Measurements from ENCODE around the gene SLC38A5. TPM values are rescaled to one million over a fixed set of nuclear protein-coding genes. Genes with fewer than 3 reads are reported as not detected.

SLC38A5 gene
- total and polyA plus RNA-seq, 9 of the 15 experiments (the other 6 are each of a cell fraction or from before 2014, with no cell fraction given) = 9.3 to 228 (median 142) TPM

DNA sequence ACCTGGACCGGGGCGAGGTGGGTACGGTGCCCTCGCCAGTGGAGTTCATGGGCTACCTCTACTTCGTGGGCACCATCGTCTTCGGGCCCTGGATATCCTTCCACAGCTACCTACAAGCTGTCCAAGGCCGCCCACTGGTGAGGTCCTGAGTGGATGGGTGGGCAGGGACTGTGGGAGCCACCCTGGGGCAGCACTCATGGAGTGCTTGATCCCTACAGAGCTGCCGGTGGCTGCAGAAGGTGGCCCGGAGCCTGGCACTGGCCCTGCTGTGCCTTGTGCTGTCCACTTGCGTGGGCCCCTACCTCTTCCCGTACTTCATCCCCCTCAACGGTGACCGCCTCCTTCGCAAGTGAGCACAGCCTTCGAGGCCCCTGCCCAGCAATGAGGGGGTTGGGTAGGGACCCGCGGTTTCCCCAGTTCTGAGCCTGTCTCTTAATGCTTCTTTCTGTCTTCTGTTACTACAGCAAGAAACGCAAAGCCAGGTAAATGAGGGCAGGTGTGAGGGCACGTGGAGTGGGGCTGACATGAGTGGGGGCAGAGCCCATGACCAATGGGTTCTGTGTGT is 42.4 kb upstream of the SLC38A5 start:
- Histone ChIP-seq H3K9ac (ENCODE audit: insufficient read depth in 1 of 2, low read depth in 2 of 2, low read length in 2 of 2) (no peak overlapping the region), H4K20me1 (replicated peaks; ENCODE audit: control insufficient read depth, insufficient read depth, low read length) (no peaks in the 10 kb centered on the region), H3K4me1 (replicated peaks in 1 of 2; ENCODE audit: control insufficient read depth in 2 of 2, insufficient read depth in 2 of 2, low read length in 2 of 2) (peaks cover 17 to 47% of the 10 kb centered on the region in 2 experiments; a peak in 4 of 5 replicates), H3K36me3 (ENCODE audit: control insufficient read depth, insufficient read depth, low read length) (no peaks in the 10 kb centered on the region; the same call in 2 of the 3 replicates), H3K27ac (ENCODE audit: extremely low read depth, low read depth, low read length) (no peak overlapping the region), H2AFZ (ENCODE audit: low read depth, low read length) (no peak overlapping the region), H3K27me3 (ENCODE audit: control insufficient read depth in 2 of 2, insufficient read depth in 2 of 2, low read length in 2 of 2) (no peaks in the 10 kb centered on the region), H3K4me2 (ENCODE audit: insufficient read depth, low read length) (no peak overlapping the region), H3K9me1 (ENCODE audit: control insufficient read depth, insufficient read depth, low read length) (peaks cover 4% of the 10 kb centered on the region), H3K9me3 (replicated peaks; ENCODE audit: control insufficient read depth, insufficient read depth, low read depth, low read length) (no peaks in the 10 kb centered on the region), H3K4me3 (no peak overlapping the region), H3K79me2 (ENCODE audit: control insufficient read depth, insufficient read depth, low read length) (peaks cover 5% of the 10 kb centered on the region; the same call in 2 of the 3 replicates)
- in situ Hi-C loops (cut with MboI) (no loop called here), intact Hi-C loops (cut with micrococcal nuclease) (no loop called here)
- no peak for DNase-seq (ENCODE audit: extremely low read depth in 1 of 4, low spot score in 3 of 4)
- CTCF ChIA-PET (ENCODE audit: low intra/inter-chr PET ratio) = no interaction called here
- no peak for TF ChIP-seq KLF13 (tag; IDR thresholded peaks at IDR 0.05; ENCODE audit: borderline replicate concordance, low read depth)
- no peak for TF ChIP-seq ZNF263 (CRISPR knock-in tag; IDR thresholded peaks at IDR 0.05; ENCODE audit: borderline replicate concordance)
- TF ChIP-seq, protein P1, sequence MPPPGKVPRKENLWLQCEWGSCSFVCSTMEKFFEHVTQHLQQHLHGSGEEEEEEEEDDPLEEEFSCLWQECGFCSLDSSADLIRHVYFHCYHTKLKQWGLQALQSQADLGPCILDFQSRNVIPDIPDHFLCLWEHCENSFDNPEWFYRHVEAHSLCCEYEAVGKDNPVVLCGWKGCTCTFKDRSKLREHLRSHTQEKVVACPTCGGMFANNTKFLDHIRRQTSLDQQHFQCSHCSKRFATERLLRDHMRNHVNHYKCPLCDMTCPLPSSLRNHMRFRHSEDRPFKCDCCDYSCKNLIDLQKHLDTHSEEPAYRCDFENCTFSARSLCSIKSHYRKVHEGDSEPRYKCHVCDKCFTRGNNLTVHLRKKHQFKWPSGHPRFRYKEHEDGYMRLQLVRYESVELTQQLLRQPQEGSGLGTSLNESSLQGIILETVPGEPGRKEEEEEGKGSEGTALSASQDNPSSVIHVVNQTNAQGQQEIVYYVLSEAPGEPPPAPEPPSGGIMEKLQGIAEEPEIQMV (tag; conservative IDR thresholded peaks at IDR 0.05; ENCODE audit: low read depth) = no peak
- BruUV-seq (replicated peaks) = no TSS peak
- 73% methylated on average over 13 of the region's 20 CpGs for WGBS (ENCODE audit: insufficient coverage, low coverage, missing lambda C conversion rate)
- no peak for ATAC-seq
- POLR2A ChIA-PET = no interaction called here
- no peak for FAIRE-seq

Data from K562 (cell line).